ENCODE results near the gene NFKBIB.

The NFKBIB gene

GRCh38 chr19:38913958-38914357 is 14.2 kb downstream of the NFKBIB start:
- no peaks in the 10 kb centered on the region for H3K9me3 ChIP-seq (ENCODE audit: control insufficient read depth, insufficient read depth, low read length)
- no peak overlapping the region for H3K4me3 ChIP-seq (ENCODE audit: low read length)
- no peaks in the 10 kb centered on the region for H3K27me3 ChIP-seq (ENCODE audit: control insufficient read depth, low read length)
- no peak for TF ChIP-seq EZH2phosphoT487 (IDR thresholded peaks at IDR 0.05; ENCODE audit: borderline replicate concordance, low read length)
- no peak for TF ChIP-seq CTCF (IDR thresholded peaks at IDR 0.05; ENCODE audit: low read depth, low read length, poor library complexity, severe bottlenecking)
- no peaks in the 10 kb centered on the region for H3K79me2 ChIP-seq (ENCODE audit: control insufficient read depth, low read length)
- H3K4me2 ChIP-seq (ENCODE audit: low read length): no peak overlapping the region
- no peaks in the 10 kb centered on the region for H3K36me3 ChIP-seq (ENCODE audit: control insufficient read depth, low read length)
- no peak overlapping the region for H3K27ac ChIP-seq (ENCODE audit: low read depth, low read length)
- no peaks in the 10 kb centered on the region for H3F3A ChIP-seq (ENCODE audit: control insufficient read depth, insufficient read depth)
- no peaks in the 10 kb centered on the region for H3K9me2 ChIP-seq (replicated peaks; ENCODE audit: control insufficient read depth, low read length)
- H3K4me1 ChIP-seq (ENCODE audit: control insufficient read depth, low read length): no peaks in the 10 kb centered on the region
- H4K20me1 ChIP-seq (ENCODE audit: control insufficient read depth, insufficient read depth, low read depth, low read length): no peaks in the 10 kb centered on the region

- no peaks in the 10 kb centered on the region for H3K4me1 ChIP-seq (ENCODE audit: control insufficient read depth, low read length)
- H3K27me3 ChIP-seq (ENCODE audit: control insufficient read depth, low read length): no peaks in the 10 kb centered on the region
- no peak overlapping the region for H3K4me3 ChIP-seq (ENCODE audit: low read length)
- H3F3A ChIP-seq (ENCODE audit: control insufficient read depth, insufficient read depth): no peaks in the 10 kb centered on the region
- no peaks in the 10 kb centered on the region for H3K79me2 ChIP-seq (ENCODE audit: control insufficient read depth, low read length)
- no peak for TF ChIP-seq CTCF (IDR thresholded peaks at IDR 0.05; ENCODE audit: low read depth, low read length, poor library complexity, severe bottlenecking)
- TF ChIP-seq EZH2phosphoT487 (IDR thresholded peaks at IDR 0.05; ENCODE audit: borderline replicate concordance, low read length): no peak
- H3K9me3 ChIP-seq (ENCODE audit: control insufficient read depth, insufficient read depth, low read length): no peaks in the 10 kb centered on the region
- H3K4me2 ChIP-seq (ENCODE audit: low read length): no peak overlapping the region
- no peaks in the 10 kb centered on the region for H3K36me3 ChIP-seq (ENCODE audit: control insufficient read depth, low read length)
- no peaks in the 10 kb centered on the region for H3K9me2 ChIP-seq (replicated peaks; ENCODE audit: control insufficient read depth, low read length)
- H4K20me1 ChIP-seq (ENCODE audit: control insufficient read depth, insufficient read depth, low read depth, low read length): no peaks in the 10 kb centered on the region
- no peak overlapping the region for H3K27ac ChIP-seq (ENCODE audit: low read depth, low read length)
Observed at GRCh38 chr19:38915329-38916321, 15.9 kb downstream of the NFKBIB start.

- H3K9me2 ChIP-seq (replicated peaks; ENCODE audit: control insufficient read depth, low read length): no peaks in the 10 kb centered on the region
- TF ChIP-seq EZH2phosphoT487 (IDR thresholded peaks at IDR 0.05; ENCODE audit: borderline replicate concordance, low read length): no peak
- no peak for TF ChIP-seq CTCF (IDR thresholded peaks at IDR 0.05; ENCODE audit: low read depth, low read length, poor library complexity, severe bottlenecking)
- no peak overlapping the region for H3K27ac ChIP-seq (ENCODE audit: low read depth, low read length)
- no peaks in the 10 kb centered on the region for H4K20me1 ChIP-seq (ENCODE audit: control insufficient read depth, insufficient read depth, low read depth, low read length)
- H3K9me3 ChIP-seq (ENCODE audit: control insufficient read depth, insufficient read depth, low read length): no peaks in the 10 kb centered on the region
- no peaks in the 10 kb centered on the region for H3K27me3 ChIP-seq (ENCODE audit: control insufficient read depth, low read length)
- H3K79me2 ChIP-seq (ENCODE audit: control insufficient read depth, low read length): no peaks in the 10 kb centered on the region
- H3K4me1 ChIP-seq (ENCODE audit: control insufficient read depth, low read length): no peaks in the 10 kb centered on the region
- H3K4me2 ChIP-seq (ENCODE audit: low read length): no peak overlapping the region
- no peaks in the 10 kb centered on the region for H3F3A ChIP-seq (ENCODE audit: control insufficient read depth, insufficient read depth)
- H3K4me3 ChIP-seq (ENCODE audit: low read length): no peak overlapping the region
- peaks cover 9% of the 10 kb centered on the region; the same call in 1 of the 2 replicates for H3K36me3 ChIP-seq (ENCODE audit: control insufficient read depth, low read length)
Observed at GRCh38 chr19:38917516-38917915, 17.7 kb downstream of the NFKBIB start.

Measured in DOHH2 (cell line).